Liver (tissue), 9 donors: ENCODE data around the gene PRPS1L1. TPM values are rescaled to one million over a fixed set of nuclear protein-coding genes. Genes with fewer than 3 reads are reported as not detected.

ENCODE experiments used
- DNase-seq: peaks from one replicate; pipeline ENCODE4 v3.0.0-alpha.2; 2017; ENCODE audit warnings: low spot score
- H3K27ac ChIP-seq, 2 donors: one replicate each; pipeline ENCODE4 v1.7.0; 2013; ENCODE audit warnings: inconsistent platforms in 2 of 2, low read length in 2 of 2, control low read depth in 1 of 2, low read depth in 1 of 2, mild to moderate bottlenecking in 1 of 2
- H3K27me3 ChIP-seq, 4 donors: one replicate each; pipeline versions ENCODE4 v1.6.1 to v1.7.0; 2013; ENCODE audit warnings: low read length in 3 of 4, inconsistent platforms in 1 of 4, mild to moderate bottlenecking in 1 of 4, moderate library complexity in 1 of 4; ENCODE audit not compliant: control insufficient read depth in 4 of 4, insufficient read depth in 4 of 4
- H3K36me3 ChIP-seq, 4 donors: one replicate each; pipeline versions ENCODE4 v1.6.1 to v1.7.0; 2013; ENCODE audit warnings: low read length in 3 of 4, mild to moderate bottlenecking in 3 of 4, low read depth in 1 of 4, moderate library complexity in 1 of 4; ENCODE audit not compliant: control insufficient read depth in 4 of 4, insufficient read depth in 3 of 4
- H3K4me1 ChIP-seq, 4 donors: one replicate each; pipeline versions ENCODE4 v1.6.1 to v1.7.0; 2013; ENCODE audit warnings: low read length in 3 of 4, mild to moderate bottlenecking in 3 of 4, moderate library complexity in 1 of 4; ENCODE audit not compliant: control insufficient read depth in 4 of 4, insufficient read depth in 4 of 4
- H3K4me3 ChIP-seq, 3 donors: one replicate each; pipeline versions ENCODE4 v1.6.1 to v1.7.0; 2013; ENCODE audit warnings: low read length in 3 of 3, control low read depth in 1 of 3, low read depth in 1 of 3, mild to moderate bottlenecking in 1 of 3
- H3K9ac ChIP-seq, 2 donors: one replicate each; pipeline ENCODE4 v1.7.0; 2013; ENCODE audit warnings: low read length in 2 of 2, mild to moderate bottlenecking in 2 of 2, moderate library complexity in 2 of 2, control low read depth in 1 of 2, low read depth in 1 of 2
- H3K9me3 ChIP-seq, 4 donors: one replicate each; pipeline versions ENCODE4 v1.6.1 to v1.7.0; 2013; ENCODE audit warnings: low read length in 3 of 4; ENCODE audit not compliant: control insufficient read depth in 4 of 4
- EGR1 ChIP-seq, 2 donors: IDR thresholded peaks; 2 replicates each; pipeline ENCODE4 v1.6.1; 2016 to 2018; ENCODE audit warnings: antibody characterized with exemption in 2 of 2, low read depth in 2 of 2
- FOXA1 ChIP-seq: IDR thresholded peaks from 2 replicates; pipeline ENCODE4 v1.6.1; 2016; ENCODE audit warnings: antibody characterized with exemption
- FOXA2 ChIP-seq: IDR thresholded peaks from 2 replicates; pipeline ENCODE4 v1.6.1; 2016; ENCODE audit warnings: antibody characterized with exemption
- GABPA ChIP-seq, 2 donors: IDR thresholded peaks in 1 of 2; conservative IDR thresholded peaks in 1 of 2; 2 replicates each; pipeline ENCODE4 v1.6.1; 2016; ENCODE audit warnings: antibody characterized with exemption in 2 of 2, mild to moderate bottlenecking in 1 of 2, moderate library complexity in 1 of 2
- HNF4A ChIP-seq, 2 donors: conservative IDR thresholded peaks; 2 replicates each; pipeline ENCODE4 v1.6.1; 2016; ENCODE audit warnings: antibody characterized with exemption in 2 of 2, mild to moderate bottlenecking in 2 of 2
- HNF4G ChIP-seq: IDR thresholded peaks from 2 replicates; pipeline ENCODE4 v1.6.1; 2016; ENCODE audit warnings: antibody characterized with exemption
- JUND ChIP-seq, 2 donors: IDR thresholded peaks; 2 replicates each; pipeline ENCODE4 v1.6.1; 2016; ENCODE audit warnings: antibody characterized with exemption in 2 of 2
- NR2F2 ChIP-seq: IDR thresholded peaks from 2 replicates; pipeline ENCODE4 v1.6.1; 2016; ENCODE audit warnings: antibody characterized with exemption
- RAD21 ChIP-seq, 2 donors: IDR thresholded peaks; 2 replicates each; pipeline ENCODE4 v1.6.1; 2016; ENCODE audit warnings: antibody characterized with exemption in 2 of 2, mild to moderate bottlenecking in 2 of 2
- RXRA ChIP-seq, 2 donors: IDR thresholded peaks; 2 replicates each; pipeline ENCODE4 v1.6.1; 2017 to 2018; ENCODE audit warnings: antibody characterized with exemption in 2 of 2, mild to moderate bottlenecking in 1 of 2
- SP1 ChIP-seq: IDR thresholded peaks from 2 replicates; pipeline ENCODE4 v1.6.1; 2018; ENCODE audit warnings: antibody characterized with exemption, mild to moderate bottlenecking
- TAF1 ChIP-seq: conservative IDR thresholded peaks from 2 replicates; pipeline ENCODE4 v1.6.1; 2016; ENCODE audit warnings: antibody characterized with exemption, mild to moderate bottlenecking
- YY1 ChIP-seq: IDR thresholded peaks from 2 replicates; pipeline ENCODE4 v1.6.1; 2016; ENCODE audit warnings: antibody characterized with exemption, mild to moderate bottlenecking
- WGBS: extraction: QIAGEN DNeasy Blood & Tissue Kit; methylation state at CpG from one replicate; pipeline ENCODE4 v1.1.7; 2013; 5-methylcytosine and 5-hydroxymethylcytosine counted together
- polyA plus RNA-seq, 2 donors: library from polyadenylated mRNA; stranded (reverse) in 1 of 2; unstranded in 1 of 2; fragments of 200-250 nt in 1 of 2; fragments of >200 nt in 1 of 2; fragmentation: Nextera tagmentation in 1 of 2; extraction: Ambion mirVana in 1 of 2; gene quantifications; one replicate each; pipeline versions ENCODE4 v1.2.1 to v1.2.3, GENCODE V29; 2013 to 2015
- total RNA-seq, 2 donors: library from RNA; depleted of rRNA; stranded (reverse); fragments of >200 nt; gene quantifications; one replicate each; pipeline ENCODE4 v1.2.3, GENCODE V29; 2014
- TF ChIP-seq, protein P1 (sequence below): fragments of 150-350 bp; IDR thresholded peaks from 2 replicates; pipeline ENCODE4 v1.5.1; 2017; ENCODE audit warnings: improper control_type of control experiment, low read depth, low read length; ENCODE audit not compliant: missing input control
- TF ChIP-seq, protein P2 (sequence below): IDR thresholded peaks from 2 replicates; pipeline ENCODE4 v1.6.1; 2016; ENCODE audit warnings: antibody characterized with exemption
- TF ChIP-seq, protein P3 (sequence below): IDR thresholded peaks from 2 replicates; pipeline ENCODE4 v1.6.1; 2016; ENCODE audit warnings: antibody characterized with exemption
- TF ChIP-seq, protein P4 (sequence below): IDR thresholded peaks from 2 replicates; pipeline ENCODE4 v1.6.1; 2016; ENCODE audit warnings: antibody characterized with exemption
- TF ChIP-seq, protein P5 (sequence below): IDR thresholded peaks from 2 replicates; pipeline ENCODE4 v1.6.1; 2016; ENCODE audit warnings: antibody characterized with exemption, mild to moderate bottlenecking
- donor health status: healthy.
- donor health status: healthy.
- donor health status: healthy.
- donor health status: healthy.
- donor health status: healthy.

PRPS1L1 gene
- total and polyA plus RNA-seq, 4 donors, result not detected

DNA sequence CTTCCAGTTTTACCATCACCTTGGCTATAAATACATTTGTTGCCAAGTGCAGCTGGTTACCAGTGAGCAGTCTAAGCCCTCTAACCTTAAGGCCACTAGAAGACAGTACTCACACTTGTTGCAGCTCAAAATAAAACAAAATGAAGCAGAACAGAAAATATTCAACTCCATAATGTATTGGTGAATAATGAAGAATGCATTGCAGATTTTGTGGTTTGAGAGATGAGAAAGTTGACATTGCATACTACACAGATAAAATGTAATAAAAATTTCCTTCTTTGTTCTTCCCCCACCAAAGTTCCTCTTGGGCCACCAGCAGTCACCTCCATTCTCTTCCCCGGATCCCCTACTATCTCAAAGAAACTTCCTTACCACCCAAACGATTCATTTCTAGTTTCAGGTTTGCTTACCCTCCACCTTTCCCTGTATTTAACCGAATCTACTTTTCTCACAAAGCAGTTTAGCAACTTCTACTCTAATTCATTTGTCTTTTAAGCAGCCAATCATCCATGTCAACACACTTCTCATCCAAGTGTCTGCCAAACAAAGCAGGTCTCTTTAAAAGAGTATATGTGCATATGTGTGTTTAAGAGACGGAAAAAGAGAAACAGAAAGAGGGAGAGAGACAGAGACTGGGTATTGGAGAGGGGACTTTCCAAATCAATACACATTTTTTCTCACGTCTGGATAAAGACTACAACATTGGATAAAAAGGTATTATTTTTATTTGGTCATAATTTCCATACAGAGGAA, 35.7 kb upstream of the PRPS1L1 start:
- Histone ChIP-seq H3K4me1 (no peaks in the 10 kb centered on the region), H3K27me3 (peaks cover 0 to 3% (median 0%) of the 10 kb centered on the region in 4 donors), H3K9me3 (no peaks in the 10 kb centered on the region), H3K27ac (no peak overlapping the region), H3K4me3 (no peak overlapping the region), H3K36me3 (no peaks in the 10 kb centered on the region), H3K9ac (no peak overlapping the region)
- no peak for DNase-seq
- no peak for TF ChIP-seq TAF1
- no peak for TF ChIP-seq HNF4G
- TF ChIP-seq, protein P1, sequence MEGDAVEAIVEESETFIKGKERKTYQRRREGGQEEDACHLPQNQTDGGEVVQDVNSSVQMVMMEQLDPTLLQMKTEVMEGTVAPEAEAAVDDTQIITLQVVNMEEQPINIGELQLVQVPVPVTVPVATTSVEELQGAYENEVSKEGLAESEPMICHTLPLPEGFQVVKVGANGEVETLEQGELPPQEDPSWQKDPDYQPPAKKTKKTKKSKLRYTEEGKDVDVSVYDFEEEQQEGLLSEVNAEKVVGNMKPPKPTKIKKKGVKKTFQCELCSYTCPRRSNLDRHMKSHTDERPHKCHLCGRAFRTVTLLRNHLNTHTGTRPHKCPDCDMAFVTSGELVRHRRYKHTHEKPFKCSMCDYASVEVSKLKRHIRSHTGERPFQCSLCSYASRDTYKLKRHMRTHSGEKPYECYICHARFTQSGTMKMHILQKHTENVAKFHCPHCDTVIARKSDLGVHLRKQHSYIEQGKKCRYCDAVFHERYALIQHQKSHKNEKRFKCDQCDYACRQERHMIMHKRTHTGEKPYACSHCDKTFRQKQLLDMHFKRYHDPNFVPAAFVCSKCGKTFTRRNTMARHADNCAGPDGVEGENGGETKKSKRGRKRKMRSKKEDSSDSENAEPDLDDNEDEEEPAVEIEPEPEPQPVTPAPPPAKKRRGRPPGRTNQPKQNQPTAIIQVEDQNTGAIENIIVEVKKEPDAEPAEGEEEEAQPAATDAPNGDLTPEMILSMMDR, result no peak
- TF ChIP-seq SP1, result no peak
- TF ChIP-seq NR2F2, result no peak
- TF ChIP-seq RXRA (IDR thresholded peaks at IDR 0.05), result no peak
- TF ChIP-seq, protein P2, sequence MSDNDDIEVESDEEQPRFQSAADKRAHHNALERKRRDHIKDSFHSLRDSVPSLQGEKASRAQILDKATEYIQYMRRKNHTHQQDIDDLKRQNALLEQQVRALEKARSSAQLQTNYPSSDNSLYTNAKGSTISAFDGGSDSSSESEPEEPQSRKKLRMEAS, result no peak
- TF ChIP-seq, protein P3, sequence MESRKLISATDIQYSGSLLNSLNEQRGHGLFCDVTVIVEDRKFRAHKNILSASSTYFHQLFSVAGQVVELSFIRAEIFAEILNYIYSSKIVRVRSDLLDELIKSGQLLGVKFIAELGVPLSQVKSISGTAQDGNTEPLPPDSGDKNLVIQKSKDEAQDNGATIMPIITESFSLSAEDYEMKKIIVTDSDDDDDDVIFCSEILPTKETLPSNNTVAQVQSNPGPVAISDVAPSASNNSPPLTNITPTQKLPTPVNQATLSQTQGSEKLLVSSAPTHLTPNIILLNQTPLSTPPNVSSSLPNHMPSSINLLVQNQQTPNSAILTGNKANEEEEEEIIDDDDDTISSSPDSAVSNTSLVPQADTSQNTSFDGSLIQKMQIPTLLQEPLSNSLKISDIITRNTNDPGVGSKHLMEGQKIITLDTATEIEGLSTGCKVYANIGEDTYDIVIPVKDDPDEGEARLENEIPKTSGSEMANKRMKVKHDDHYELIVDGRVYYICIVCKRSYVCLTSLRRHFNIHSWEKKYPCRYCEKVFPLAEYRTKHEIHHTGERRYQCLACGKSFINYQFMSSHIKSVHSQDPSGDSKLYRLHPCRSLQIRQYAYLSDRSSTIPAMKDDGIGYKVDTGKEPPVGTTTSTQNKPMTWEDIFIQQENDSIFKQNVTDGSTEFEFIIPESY, result no peak
- no peak for TF ChIP-seq EGR1 (IDR thresholded peaks at IDR 0.05; ENCODE audit: low read depth in 2 of 2)
- no peak for TF ChIP-seq GABPA (IDR thresholded peaks at IDR 0.05 in 1 of 2, conservative IDR thresholded peaks at IDR 0.05 in 1 of 2)
- TF ChIP-seq, protein P4, sequence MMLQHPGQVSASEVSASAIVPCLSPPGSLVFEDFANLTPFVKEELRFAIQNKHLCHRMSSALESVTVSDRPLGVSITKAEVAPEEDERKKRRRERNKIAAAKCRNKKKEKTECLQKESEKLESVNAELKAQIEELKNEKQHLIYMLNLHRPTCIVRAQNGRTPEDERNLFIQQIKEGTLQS, result no peak
- TF ChIP-seq JUND (IDR thresholded peaks at IDR 0.05), result no peak
- TF ChIP-seq RAD21 (IDR thresholded peaks at IDR 0.05), result no peak
- no peak for TF ChIP-seq HNF4A (conservative IDR thresholded peaks at IDR 0.05)
- TF ChIP-seq FOXA2, result no peak
- no peak for TF ChIP-seq FOXA1
- TF ChIP-seq, protein P5, sequence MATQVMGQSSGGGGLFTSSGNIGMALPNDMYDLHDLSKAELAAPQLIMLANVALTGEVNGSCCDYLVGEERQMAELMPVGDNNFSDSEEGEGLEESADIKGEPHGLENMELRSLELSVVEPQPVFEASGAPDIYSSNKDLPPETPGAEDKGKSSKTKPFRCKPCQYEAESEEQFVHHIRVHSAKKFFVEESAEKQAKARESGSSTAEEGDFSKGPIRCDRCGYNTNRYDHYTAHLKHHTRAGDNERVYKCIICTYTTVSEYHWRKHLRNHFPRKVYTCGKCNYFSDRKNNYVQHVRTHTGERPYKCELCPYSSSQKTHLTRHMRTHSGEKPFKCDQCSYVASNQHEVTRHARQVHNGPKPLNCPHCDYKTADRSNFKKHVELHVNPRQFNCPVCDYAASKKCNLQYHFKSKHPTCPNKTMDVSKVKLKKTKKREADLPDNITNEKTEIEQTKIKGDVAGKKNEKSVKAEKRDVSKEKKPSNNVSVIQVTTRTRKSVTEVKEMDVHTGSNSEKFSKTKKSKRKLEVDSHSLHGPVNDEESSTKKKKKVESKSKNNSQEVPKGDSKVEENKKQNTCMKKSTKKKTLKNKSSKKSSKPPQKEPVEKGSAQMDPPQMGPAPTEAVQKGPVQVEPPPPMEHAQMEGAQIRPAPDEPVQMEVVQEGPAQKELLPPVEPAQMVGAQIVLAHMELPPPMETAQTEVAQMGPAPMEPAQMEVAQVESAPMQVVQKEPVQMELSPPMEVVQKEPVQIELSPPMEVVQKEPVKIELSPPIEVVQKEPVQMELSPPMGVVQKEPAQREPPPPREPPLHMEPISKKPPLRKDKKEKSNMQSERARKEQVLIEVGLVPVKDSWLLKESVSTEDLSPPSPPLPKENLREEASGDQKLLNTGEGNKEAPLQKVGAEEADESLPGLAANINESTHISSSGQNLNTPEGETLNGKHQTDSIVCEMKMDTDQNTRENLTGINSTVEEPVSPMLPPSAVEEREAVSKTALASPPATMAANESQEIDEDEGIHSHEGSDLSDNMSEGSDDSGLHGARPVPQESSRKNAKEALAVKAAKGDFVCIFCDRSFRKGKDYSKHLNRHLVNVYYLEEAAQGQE, result no peak
- TF ChIP-seq YY1, result no peak
- WGBS, result 55% methylated on average over 5 of the region's 5 CpGs
